HCT116 (cell line): ENCODE data around the gene AURKAIP1. TPM values are rescaled to one million over a fixed set of nuclear protein-coding genes. Genes with fewer than 3 reads are reported as not detected.
A peak's percentile ranks its signal among the peaks of the same experiment; 100 is the strongest.

Source experiments
- ATAC-seq: fragments of 200-7000 bp; cut with Tn5 transposase; 2 replicates; pipeline ENCODE4 v1.9.1; 2020; ENCODE audit warnings: mild to moderate bottlenecking, moderate library complexity
- BruUV-seq: library from RNA; stranded (reverse); fragments of 400-500 nt; replicated peaks from 2 replicates; lab custom pipeline; 2021; lab: Mats Ljungman, UMichigan
- CTCF ChIA-PET: fragments of 300-600 bp; sonication (Branson Sonifier 250); formaldehyde crosslinking; loops from one replicate; lab custom pipeline; 2021; ENCODE audit warnings: antibody characterized with exemption; lab: Charles Lee
- POLR2A ChIA-PET: fragments of 300-600, 350-600 bp; sonication (Branson Sonifier 250); formaldehyde crosslinking; loops from one replicate; lab custom pipeline; 2021; ENCODE audit warnings: antibody characterized with exemption; lab: Charles Lee
- RAD21 ChIA-PET, 2 experiments: fragments of 300-600 bp; sonication (Branson Sonifier 250); formaldehyde crosslinking; loops; one replicate each; lab custom pipeline; 2023; ENCODE audit warnings: low total read pairs in 2 of 2; ENCODE audit not compliant: uncharacterized antibody in 2 of 2, unreplicated experiment in 2 of 2, low non-redundant PET in 1 of 2; lab: Charles Lee
- DNase-seq: peaks from one replicate; pipeline ENCODE4 v3.0.0-alpha.2; 2010; ENCODE audit warnings: low read depth, low spot score
- H2AFZ ChIP-seq: fragments of 200-600 bp; shearing (Covaris generic), sonication (generic); 2 replicates; pipeline ENCODE4 v1.6.1; 2017; ENCODE audit warnings: low read depth, mixed run types, mixed read lengths, antibody characterized with exemption, low read length; ENCODE audit not compliant: poor library complexity, severe bottlenecking
- H3K27ac ChIP-seq: 2 replicates; pipeline ENCODE4 v1.5.1; 2012; ENCODE audit warnings: low read depth, low read length
- H3K27me3 ChIP-seq: fragments of 200-600 bp; sonication (generic); 2 replicates; pipeline ENCODE4 v1.6.1; 2016; ENCODE audit warnings: mixed run types, low read length, mixed read lengths; ENCODE audit not compliant: insufficient read depth
- H3K36me3 ChIP-seq, 2 experiments: fragments of 200-500 bp in 1 of 2; fragments of 200-600 bp in 1 of 2; sonication (Bioruptor generic) in 1 of 2; sonication (generic) in 1 of 2; 2 replicates each; pipeline versions ENCODE4 v1.5.1 to v1.6.1; 2014 to 2016; ENCODE audit warnings: low read length in 2 of 2, inconsistent platforms in 1 of 2, mixed read lengths in 1 of 2, mixed run types in 1 of 2; ENCODE audit not compliant: insufficient read depth in 2 of 2, control insufficient read depth in 1 of 2
- H3K4me1 ChIP-seq, 2 experiments: fragments of 200-600 bp in 1 of 2; sonication (generic) in 1 of 2; 2 replicates each; pipeline versions ENCODE4 v1.5.1 to v1.6.1; 2012 to 2017; ENCODE audit warnings: low read length in 2 of 2, inconsistent platforms in 1 of 2, mild to moderate bottlenecking in 1 of 2, mixed read lengths in 1 of 2, mixed run types in 1 of 2, moderate library complexity in 1 of 2; ENCODE audit not compliant: insufficient read depth in 2 of 2, control insufficient read depth in 1 of 2
- H3K4me2 ChIP-seq: fragments of 200-600 bp; sonication (generic); 2 replicates; pipeline ENCODE4 v1.6.1; 2017; ENCODE audit warnings: mixed run types, low read length, mixed read lengths
- H3K4me3 ChIP-seq, 2 experiments: fragments of 200-600 bp in 1 of 2; sonication (generic) in 1 of 2; replicated peaks in 1 of 2; 2 replicates each; pipeline ENCODE4 v1.5.1; 2011 to 2016; ENCODE audit warnings: low read length in 2 of 2, control low read depth in 1 of 2, low read depth in 1 of 2, mild to moderate bottlenecking in 1 of 2, mixed read lengths in 1 of 2, mixed run types in 1 of 2
- H3K79me2 ChIP-seq: fragments of 200-600 bp; sonication (generic); 2 replicates; pipeline ENCODE4 v1.6.1; 2017; ENCODE audit warnings: mild to moderate bottlenecking, mixed run types, low read length, moderate library complexity, mixed read lengths; ENCODE audit not compliant: insufficient read depth
- H3K9ac ChIP-seq: fragments of 200-600 bp; sonication (generic); 2 replicates; pipeline ENCODE4 v1.6.1; 2016; ENCODE audit warnings: low read length, mixed read lengths
- H3K9me2 ChIP-seq: fragments of 200-600 bp; sonication (generic), shearing (Covaris generic); 2 replicates; pipeline ENCODE4 v1.6.1; 2017; ENCODE audit warnings: mixed run types, mild to moderate bottlenecking, moderate library complexity; ENCODE audit not compliant: insufficient read depth
- H3K9me3 ChIP-seq, 2 experiments: fragments of 200-500 bp in 1 of 2; fragments of 200-600 bp in 1 of 2; sonication (Bioruptor generic) in 1 of 2; sonication (generic) in 1 of 2; 2 replicates each; pipeline ENCODE4 v1.6.1; 2014 to 2017; ENCODE audit warnings: low read length in 2 of 2, mixed read lengths in 2 of 2, inconsistent platforms in 1 of 2, low read depth in 1 of 2, mild to moderate bottlenecking in 1 of 2, mixed run types in 1 of 2, moderate library complexity in 1 of 2; ENCODE audit not compliant: control insufficient read depth in 1 of 2, insufficient read depth in 1 of 2
- H4K20me1 ChIP-seq: fragments of 200-600 bp; sonication (generic), shearing (Covaris generic); 2 replicates; pipeline ENCODE4 v1.6.1; 2017; ENCODE audit warnings: mixed run types, mild to moderate bottlenecking, moderate library complexity; ENCODE audit not compliant: insufficient read depth
- CBX3 ChIP-seq: IDR thresholded peaks from 2 replicates; pipeline ENCODE4 v1.6.1; 2012; ENCODE audit warnings: low read depth
- CEBPB ChIP-seq: IDR thresholded peaks from 2 replicates; pipeline ENCODE4 v1.6.1; 2012; ENCODE audit warnings: low read depth
- EZH2 ChIP-seq: fragments of 200-600 bp; sonication (generic); IDR thresholded peaks from 2 replicates; pipeline ENCODE4 v1.6.1; 2017; ENCODE audit warnings: antibody characterized with exemption, mixed run types
- EZH2phosphoT487 ChIP-seq: fragments of 200-600 bp; IDR thresholded peaks from 2 replicates; pipeline ENCODE4 v1.6.1; 2018; ENCODE audit warnings: antibody characterized with exemption, borderline replicate concordance
- FOSL1 ChIP-seq: IDR thresholded peaks from 2 replicates; pipeline ENCODE4 v1.6.1; 2012; ENCODE audit warnings: low read depth
- POLR2A ChIP-seq: IDR thresholded peaks from 2 replicates; pipeline ENCODE4 v1.7.0; 2011; ENCODE audit warnings: borderline replicate concordance; ENCODE audit not compliant: insufficient read depth, insufficient read length; ENCODE audit errors: extremely low read depth
- POLR2AphosphoS5 ChIP-seq: IDR thresholded peaks from 2 replicates; pipeline ENCODE4 v1.6.1; 2011; ENCODE audit warnings: mild to moderate bottlenecking, low read depth, low read length, moderate library complexity
- RAD21 ChIP-seq: IDR thresholded peaks from 2 replicates; pipeline ENCODE4 v1.6.1; 2012; ENCODE audit warnings: low read depth, mild to moderate bottlenecking
- SIN3A ChIP-seq: IDR thresholded peaks from 2 replicates; pipeline ENCODE4 v1.6.1; 2012; ENCODE audit warnings: low read depth
- SRF ChIP-seq: IDR thresholded peaks from 2 replicates; pipeline ENCODE4 v1.6.1; 2012; ENCODE audit warnings: low read depth
- TCF7L2 ChIP-seq: IDR thresholded peaks from 2 replicates; pipeline ENCODE4 v1.7.0; 2011; ENCODE audit warnings: borderline replicate concordance, inconsistent platforms; ENCODE audit not compliant: insufficient read depth, insufficient read length; ENCODE audit errors: extremely low read depth
- YY1 ChIP-seq: IDR thresholded peaks from 2 replicates; pipeline ENCODE4 v1.6.1; 2011; ENCODE audit warnings: low read length, low read depth, moderate library complexity, mild to moderate bottlenecking; ENCODE audit not compliant: insufficient replicate concordance; ENCODE audit errors: extremely low read depth
- ZFX ChIP-seq: fragments of 450-650 bp; IDR thresholded peaks from 2 replicates; pipeline ENCODE4 v1.6.1; 2017
- ZNF274 ChIP-seq: fragments of 200-500 bp; sonication (Bioruptor generic); IDR thresholded peaks from 2 replicates; pipeline ENCODE4 v1.6.1; 2014; ENCODE audit warnings: mild to moderate bottlenecking, low read depth, low read length, inconsistent platforms
- intact Hi-C: fragments of 100-400 bp; cut with micrococcal nuclease; formaldehyde crosslinking; loops from 2 replicates; pipeline ENCODE4 v1.10.0; 2022
- total RNA-seq: library from RNA; stranded (reverse); gene quantifications from one replicate; pipeline ENCODE4 v1.2.1, GENCODE V29; 2021; ENCODE audit not compliant: unreplicated experiment
- TF ChIP-seq, protein P1 (sequence below): IDR thresholded peaks from 2 replicates; pipeline ENCODE4 v1.6.1; 2012
- TF ChIP-seq, protein P2 (sequence below): IDR thresholded peaks from 2 replicates; pipeline ENCODE4 v1.6.1; 2011; ENCODE audit warnings: mild to moderate bottlenecking, low read length, moderate library complexity; ENCODE audit not compliant: insufficient replicate concordance; ENCODE audit errors: extremely low read depth
- TF ChIP-seq, protein P3 (sequence below): IDR thresholded peaks from 2 replicates; pipeline ENCODE4 v1.6.1; 2012; ENCODE audit warnings: low read depth
- TF ChIP-seq, protein P4 (sequence below): IDR thresholded peaks from 2 replicates; pipeline ENCODE4 v1.6.1; 2012
- TF ChIP-seq, protein P5 (sequence below), 3 experiments: fragments of 200-600 bp in 1 of 3; sonication (generic) in 1 of 3; IDR thresholded peaks in 2 of 3; conservative IDR thresholded peaks in 1 of 3; 2 replicates each; pipeline ENCODE4 v1.5.1; 2012 to 2017; ENCODE audit warnings: low read depth in 2 of 3, low read length in 2 of 3, antibody characterized with exemption in 1 of 3, borderline replicate concordance in 1 of 3, control low read depth in 1 of 3, mild to moderate bottlenecking in 1 of 3, mixed read lengths in 1 of 3, mixed run types in 1 of 3, moderate library complexity in 1 of 3; ENCODE audit not compliant: insufficient read depth in 1 of 3

Gene AURKAIP1
- total RNA-seq, 1 experiment from 2014 or later, result 200 TPM

DNA sequence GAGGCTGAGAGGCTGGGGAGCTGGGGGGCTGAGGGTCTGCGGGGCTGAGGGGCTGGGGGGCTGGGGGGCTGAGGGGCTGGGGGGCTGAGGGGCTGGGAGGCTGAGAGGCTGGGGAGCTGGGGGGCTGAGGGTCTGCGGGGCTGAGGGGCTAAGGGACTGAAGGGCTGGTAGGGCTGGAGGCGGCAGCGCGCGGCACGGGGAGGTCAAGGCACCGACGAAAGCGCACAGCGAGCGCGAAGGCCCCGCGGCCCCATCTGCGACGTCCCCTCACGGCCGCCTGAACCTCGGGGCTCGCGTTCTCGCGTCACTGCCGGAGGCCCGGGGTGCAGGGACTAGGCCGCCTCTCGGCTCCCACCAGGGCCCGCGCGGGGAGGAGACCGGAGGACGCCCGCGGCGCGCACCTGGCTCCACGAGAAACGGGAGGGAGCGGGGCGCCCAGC is 50.9 kb downstream of the AURKAIP1 start:
- intact Hi-C loops, result no loop called here
- Histone ChIP-seq H2AFZ (no peak overlapping the region), H3K79me2 (peaks cover 67% of the 10 kb centered on the region), H3K9me2 (no peaks in the 10 kb centered on the region), H3K27ac (peak overlapping the region; percentile 88), H3K4me2 (peak overlapping the region; percentile 74), H3K27me3 (no peaks in the 10 kb centered on the region), H3K4me1 (peaks cover 13 to 30% of the 10 kb centered on the region in 2 experiments), H4K20me1 (peaks cover 4% of the 10 kb centered on the region; the same call in 1 of the 2 replicates), H3K9ac (peak overlapping the region; percentile 96), H3K9me3 (no peaks in the 10 kb centered on the region), H3K4me3 (peak overlapping the region; percentile 69 to 79), H3K36me3 (peaks cover 3 to 9% of the 10 kb centered on the region in 2 experiments; a peak in 2 of 4 replicates)
- peak; percentile 39 for ATAC-seq
- DNase-seq, result no peak
- TF ChIP-seq, protein P1, sequence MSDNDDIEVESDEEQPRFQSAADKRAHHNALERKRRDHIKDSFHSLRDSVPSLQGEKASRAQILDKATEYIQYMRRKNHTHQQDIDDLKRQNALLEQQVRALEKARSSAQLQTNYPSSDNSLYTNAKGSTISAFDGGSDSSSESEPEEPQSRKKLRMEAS, result no peak
- TF ChIP-seq TCF7L2 (no peak), ZNF274 (no peak), ZFX (no peak), POLR2A (no peak), POLR2AphosphoS5 (no peak), YY1 (no peak), RAD21 (no peak), SRF (no peak), CBX3 (no peak), FOSL1 (no peak), SIN3A (no peak), CEBPB (no peak), EZH2phosphoT487 (no peak), EZH2 (no peak)
- TF ChIP-seq, protein P2, sequence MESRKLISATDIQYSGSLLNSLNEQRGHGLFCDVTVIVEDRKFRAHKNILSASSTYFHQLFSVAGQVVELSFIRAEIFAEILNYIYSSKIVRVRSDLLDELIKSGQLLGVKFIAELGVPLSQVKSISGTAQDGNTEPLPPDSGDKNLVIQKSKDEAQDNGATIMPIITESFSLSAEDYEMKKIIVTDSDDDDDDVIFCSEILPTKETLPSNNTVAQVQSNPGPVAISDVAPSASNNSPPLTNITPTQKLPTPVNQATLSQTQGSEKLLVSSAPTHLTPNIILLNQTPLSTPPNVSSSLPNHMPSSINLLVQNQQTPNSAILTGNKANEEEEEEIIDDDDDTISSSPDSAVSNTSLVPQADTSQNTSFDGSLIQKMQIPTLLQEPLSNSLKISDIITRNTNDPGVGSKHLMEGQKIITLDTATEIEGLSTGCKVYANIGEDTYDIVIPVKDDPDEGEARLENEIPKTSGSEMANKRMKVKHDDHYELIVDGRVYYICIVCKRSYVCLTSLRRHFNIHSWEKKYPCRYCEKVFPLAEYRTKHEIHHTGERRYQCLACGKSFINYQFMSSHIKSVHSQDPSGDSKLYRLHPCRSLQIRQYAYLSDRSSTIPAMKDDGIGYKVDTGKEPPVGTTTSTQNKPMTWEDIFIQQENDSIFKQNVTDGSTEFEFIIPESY, result no peak
- TF ChIP-seq, protein P3, sequence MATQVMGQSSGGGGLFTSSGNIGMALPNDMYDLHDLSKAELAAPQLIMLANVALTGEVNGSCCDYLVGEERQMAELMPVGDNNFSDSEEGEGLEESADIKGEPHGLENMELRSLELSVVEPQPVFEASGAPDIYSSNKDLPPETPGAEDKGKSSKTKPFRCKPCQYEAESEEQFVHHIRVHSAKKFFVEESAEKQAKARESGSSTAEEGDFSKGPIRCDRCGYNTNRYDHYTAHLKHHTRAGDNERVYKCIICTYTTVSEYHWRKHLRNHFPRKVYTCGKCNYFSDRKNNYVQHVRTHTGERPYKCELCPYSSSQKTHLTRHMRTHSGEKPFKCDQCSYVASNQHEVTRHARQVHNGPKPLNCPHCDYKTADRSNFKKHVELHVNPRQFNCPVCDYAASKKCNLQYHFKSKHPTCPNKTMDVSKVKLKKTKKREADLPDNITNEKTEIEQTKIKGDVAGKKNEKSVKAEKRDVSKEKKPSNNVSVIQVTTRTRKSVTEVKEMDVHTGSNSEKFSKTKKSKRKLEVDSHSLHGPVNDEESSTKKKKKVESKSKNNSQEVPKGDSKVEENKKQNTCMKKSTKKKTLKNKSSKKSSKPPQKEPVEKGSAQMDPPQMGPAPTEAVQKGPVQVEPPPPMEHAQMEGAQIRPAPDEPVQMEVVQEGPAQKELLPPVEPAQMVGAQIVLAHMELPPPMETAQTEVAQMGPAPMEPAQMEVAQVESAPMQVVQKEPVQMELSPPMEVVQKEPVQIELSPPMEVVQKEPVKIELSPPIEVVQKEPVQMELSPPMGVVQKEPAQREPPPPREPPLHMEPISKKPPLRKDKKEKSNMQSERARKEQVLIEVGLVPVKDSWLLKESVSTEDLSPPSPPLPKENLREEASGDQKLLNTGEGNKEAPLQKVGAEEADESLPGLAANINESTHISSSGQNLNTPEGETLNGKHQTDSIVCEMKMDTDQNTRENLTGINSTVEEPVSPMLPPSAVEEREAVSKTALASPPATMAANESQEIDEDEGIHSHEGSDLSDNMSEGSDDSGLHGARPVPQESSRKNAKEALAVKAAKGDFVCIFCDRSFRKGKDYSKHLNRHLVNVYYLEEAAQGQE, result no peak
- TF ChIP-seq, protein P4, sequence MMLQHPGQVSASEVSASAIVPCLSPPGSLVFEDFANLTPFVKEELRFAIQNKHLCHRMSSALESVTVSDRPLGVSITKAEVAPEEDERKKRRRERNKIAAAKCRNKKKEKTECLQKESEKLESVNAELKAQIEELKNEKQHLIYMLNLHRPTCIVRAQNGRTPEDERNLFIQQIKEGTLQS, result no peak
- TF ChIP-seq, protein P5, sequence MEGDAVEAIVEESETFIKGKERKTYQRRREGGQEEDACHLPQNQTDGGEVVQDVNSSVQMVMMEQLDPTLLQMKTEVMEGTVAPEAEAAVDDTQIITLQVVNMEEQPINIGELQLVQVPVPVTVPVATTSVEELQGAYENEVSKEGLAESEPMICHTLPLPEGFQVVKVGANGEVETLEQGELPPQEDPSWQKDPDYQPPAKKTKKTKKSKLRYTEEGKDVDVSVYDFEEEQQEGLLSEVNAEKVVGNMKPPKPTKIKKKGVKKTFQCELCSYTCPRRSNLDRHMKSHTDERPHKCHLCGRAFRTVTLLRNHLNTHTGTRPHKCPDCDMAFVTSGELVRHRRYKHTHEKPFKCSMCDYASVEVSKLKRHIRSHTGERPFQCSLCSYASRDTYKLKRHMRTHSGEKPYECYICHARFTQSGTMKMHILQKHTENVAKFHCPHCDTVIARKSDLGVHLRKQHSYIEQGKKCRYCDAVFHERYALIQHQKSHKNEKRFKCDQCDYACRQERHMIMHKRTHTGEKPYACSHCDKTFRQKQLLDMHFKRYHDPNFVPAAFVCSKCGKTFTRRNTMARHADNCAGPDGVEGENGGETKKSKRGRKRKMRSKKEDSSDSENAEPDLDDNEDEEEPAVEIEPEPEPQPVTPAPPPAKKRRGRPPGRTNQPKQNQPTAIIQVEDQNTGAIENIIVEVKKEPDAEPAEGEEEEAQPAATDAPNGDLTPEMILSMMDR (IDR thresholded peaks at IDR 0.05 in 2 of 3, conservative IDR thresholded peaks at IDR 0.05 in 1 of 3; ENCODE audit: borderline replicate concordance in 1 of 3, insufficient read depth in 1 of 3, low read depth in 2 of 3, low read length in 2 of 3), result no peak
- RAD21 ChIA-PET, result interaction anchor here in 1 of 2 experiments (0.7 kb wide), 1 partner anchor 20 kb away, joined by 6 read pairs; no protein-coding TSS in a partner anchor
- POLR2A ChIA-PET, result interaction anchor here (0.6 kb wide), 1 partner anchor 109 kb away, joined by 4 read pairs; no protein-coding TSS in a partner anchor
- no TSS peak for BruUV-seq
- CTCF ChIA-PET, result no interaction called here
